ENCODE measurements around the gene DDR1.

Gene DDR1

GRCh38 chr6:30937265-30937664, 52.9 kb downstream of the DDR1 start:
- H3K4me3 ChIP-seq (ENCODE audit: low read depth, low read length), result no peak overlapping the region
- DNase-seq (ENCODE audit: low read depth), result no peak
- in situ Hi-C loops (cut with HindIII; ENCODE audit: low sequenced_read_pairs), result no loop called here
- TF ChIP-seq, protein P1, sequence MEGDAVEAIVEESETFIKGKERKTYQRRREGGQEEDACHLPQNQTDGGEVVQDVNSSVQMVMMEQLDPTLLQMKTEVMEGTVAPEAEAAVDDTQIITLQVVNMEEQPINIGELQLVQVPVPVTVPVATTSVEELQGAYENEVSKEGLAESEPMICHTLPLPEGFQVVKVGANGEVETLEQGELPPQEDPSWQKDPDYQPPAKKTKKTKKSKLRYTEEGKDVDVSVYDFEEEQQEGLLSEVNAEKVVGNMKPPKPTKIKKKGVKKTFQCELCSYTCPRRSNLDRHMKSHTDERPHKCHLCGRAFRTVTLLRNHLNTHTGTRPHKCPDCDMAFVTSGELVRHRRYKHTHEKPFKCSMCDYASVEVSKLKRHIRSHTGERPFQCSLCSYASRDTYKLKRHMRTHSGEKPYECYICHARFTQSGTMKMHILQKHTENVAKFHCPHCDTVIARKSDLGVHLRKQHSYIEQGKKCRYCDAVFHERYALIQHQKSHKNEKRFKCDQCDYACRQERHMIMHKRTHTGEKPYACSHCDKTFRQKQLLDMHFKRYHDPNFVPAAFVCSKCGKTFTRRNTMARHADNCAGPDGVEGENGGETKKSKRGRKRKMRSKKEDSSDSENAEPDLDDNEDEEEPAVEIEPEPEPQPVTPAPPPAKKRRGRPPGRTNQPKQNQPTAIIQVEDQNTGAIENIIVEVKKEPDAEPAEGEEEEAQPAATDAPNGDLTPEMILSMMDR (IDR thresholded peaks at IDR 0.05; ENCODE audit: low read depth, low read length, missing control alignments), result no peak

DNA sequence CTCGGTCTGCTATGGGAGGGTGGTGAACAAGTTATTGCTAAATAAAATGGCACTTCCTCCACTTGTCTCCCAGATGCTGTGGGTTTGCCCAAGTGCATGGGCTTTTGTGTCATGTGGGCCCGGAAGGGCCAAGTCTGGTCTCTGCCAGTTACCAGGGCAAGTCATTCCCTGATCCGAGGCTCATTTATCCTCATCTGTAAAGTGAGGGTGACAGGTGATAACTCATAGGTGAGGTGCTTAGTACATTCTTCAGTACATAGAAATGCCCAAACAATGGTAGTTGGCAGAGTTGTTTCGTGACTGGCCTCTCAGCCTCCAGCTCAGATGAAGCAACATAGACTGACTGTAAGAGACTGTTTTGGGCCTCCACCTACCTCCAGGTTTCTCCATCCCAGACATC, 54.4 kb downstream of the DDR1 start:
- H3K4me3 ChIP-seq (ENCODE audit: low read depth, low read length), result no peak overlapping the region
- TF ChIP-seq, protein P1 (IDR thresholded peaks at IDR 0.05; ENCODE audit: low read depth, low read length, missing control alignments), result no peak
- in situ Hi-C loops (cut with HindIII; ENCODE audit: low sequenced_read_pairs), result no loop called here
- no peak for DNase-seq (ENCODE audit: low read depth)

GRCh38 chr6:30939473-30939872, 55.2 kb downstream of the DDR1 start:
- TF ChIP-seq, protein P1 (IDR thresholded peaks at IDR 0.05; ENCODE audit: low read depth, low read length, missing control alignments), result no peak
- DNase-seq (ENCODE audit: low read depth), result no peak
- H3K4me3 ChIP-seq (ENCODE audit: low read depth, low read length), result no peak overlapping the region
- in situ Hi-C loops (cut with HindIII; ENCODE audit: low sequenced_read_pairs), result no loop called here

GRCh38 chr6:30940361-30940986, 56.2 kb downstream of the DDR1 start, which contains the start of gene MUCL3:
Gene MUCL3, plus strand, starts transcription at chr6:30940973. Its CDS starts 27 bp downstream, at chr6:30941000.
- TF ChIP-seq, protein P1 (IDR thresholded peaks at IDR 0.05; ENCODE audit: low read depth, low read length, missing control alignments), result no peak
- DNase-seq (ENCODE audit: low read depth), result no peak
- H3K4me3 ChIP-seq (ENCODE audit: low read depth, low read length), result no peak within 1 kb of the TSS
- in situ Hi-C loops (cut with HindIII; ENCODE audit: low sequenced_read_pairs), result no loop called here

DNA sequence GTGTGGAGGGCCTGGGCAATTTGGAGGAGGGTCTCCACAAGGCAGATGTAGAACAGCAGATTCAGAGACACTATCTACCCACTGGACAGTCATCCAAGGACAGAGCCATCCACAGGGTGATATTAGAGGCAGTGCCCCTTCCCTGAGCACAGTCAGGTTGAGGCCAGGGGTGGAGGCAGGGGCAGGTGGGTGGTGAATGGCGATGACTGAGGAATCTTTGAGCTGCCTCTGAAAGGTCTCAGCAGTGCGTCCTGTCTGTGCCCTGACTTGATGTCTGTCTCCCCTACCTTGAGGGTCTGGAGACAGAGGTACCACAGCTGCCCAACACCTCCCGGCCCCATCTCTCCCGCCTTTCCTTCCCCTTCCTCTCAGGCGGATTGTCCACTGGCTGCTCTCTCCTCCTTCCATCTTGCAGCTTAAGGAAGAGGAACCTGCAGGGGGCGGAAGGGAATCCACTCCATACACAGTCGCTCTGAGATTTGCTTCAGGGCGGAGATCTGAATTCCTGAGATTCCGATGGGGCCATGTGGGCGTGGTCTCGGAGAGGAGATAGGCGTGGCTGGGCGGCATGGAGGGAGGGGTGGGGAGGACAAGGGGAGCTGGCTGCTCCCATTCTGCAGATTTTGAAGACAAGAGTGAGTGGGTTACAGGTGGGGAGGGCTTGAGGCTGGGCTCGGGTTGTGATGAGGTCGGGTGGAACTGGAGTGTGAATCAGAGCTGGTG, 58.2 kb downstream of the DDR1 start:
- no peak overlapping the region for H3K4me3 ChIP-seq (ENCODE audit: low read depth, low read length)
- in situ Hi-C loops (cut with HindIII; ENCODE audit: low sequenced_read_pairs), result no loop called here
- TF ChIP-seq, protein P1 (IDR thresholded peaks at IDR 0.05; ENCODE audit: low read depth, low read length, missing control alignments), result peak; percentile 57
- DNase-seq (ENCODE audit: low read depth), result peak; percentile 42

DNA sequence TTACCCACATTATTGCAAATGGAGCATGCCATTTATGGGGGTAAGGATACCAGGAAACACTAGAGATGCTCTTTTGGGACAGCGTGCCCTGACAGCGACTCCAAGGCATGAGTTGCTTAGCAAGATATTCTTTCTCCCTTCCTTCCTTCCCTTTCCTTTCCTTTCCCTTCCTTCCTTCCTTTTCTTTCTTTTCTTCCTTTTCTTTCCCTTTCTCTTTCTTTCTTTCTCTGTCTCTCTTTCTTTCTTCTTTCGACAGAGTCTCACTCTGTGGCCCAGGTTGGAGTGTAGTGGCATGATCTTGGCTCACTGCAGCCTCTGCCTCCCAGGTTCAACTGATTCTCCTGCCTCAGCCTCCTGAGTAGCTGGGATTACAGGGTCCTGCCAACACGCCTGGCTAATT, 59.7 kb downstream of the DDR1 start:
- TF ChIP-seq, protein P1 (IDR thresholded peaks at IDR 0.05; ENCODE audit: low read depth, low read length, missing control alignments), result no peak
- no peak overlapping the region for H3K4me3 ChIP-seq (ENCODE audit: low read depth, low read length)
- in situ Hi-C loops (cut with HindIII; ENCODE audit: low sequenced_read_pairs), result no loop called here
- DNase-seq (ENCODE audit: low read depth), result no peak

Measured in astrocyte of the cerebellum (primary cell).